WTC11 (cell line): Measurements from ENCODE around the gene SCYL3.

ENCODE experiments used
- MYBL2 ChIP-seq: sonication (generic); formaldehyde crosslinking; IDR thresholded peaks from 2 replicates; pipeline ENCODE4 v1.8.1; 2023; ENCODE audit warnings: mild to moderate bottlenecking, moderate library complexity, missing genetic modification reagents
- NFE2L1 ChIP-seq: sonication (generic); formaldehyde crosslinking; IDR thresholded peaks from 2 replicates; pipeline ENCODE4 v1.8.1; 2023; ENCODE audit warnings: missing genetic modification reagents
- NFYB ChIP-seq: sonication (generic); formaldehyde crosslinking; conservative IDR thresholded peaks from 2 replicates; pipeline ENCODE4 v1.8.0; 2022; ENCODE audit warnings: low read depth, missing genetic modification reagents
- NR3C1 ChIP-seq: sonication (generic); formaldehyde crosslinking; conservative IDR thresholded peaks from 2 replicates; pipeline ENCODE4 v1.8.1; 2023; ENCODE audit warnings: low read depth, mild to moderate bottlenecking, missing genetic modification reagents
- OVOL2 ChIP-seq: fragments of 250-450 bp; sonication (Bioruptor Pico); IDR thresholded peaks from 2 replicates; pipeline ENCODE4 v1.9.0; 2021; ENCODE audit warnings: mild to moderate bottlenecking, borderline replicate concordance
- TEAD4 ChIP-seq: sonication (generic); formaldehyde crosslinking; IDR thresholded peaks from 2 replicates; pipeline ENCODE4 v1.8.0; 2022; ENCODE audit warnings: mild to moderate bottlenecking, missing genetic modification reagents
- TF ChIP-seq, protein P1 (sequence below): fragments of 200-600 bp; IDR thresholded peaks from 2 replicates; pipeline ENCODE4 v1.8.0; 2022; ENCODE audit warnings: antibody characterized with exemption
- TF ChIP-seq, protein P2 (sequence below): sonication (generic); formaldehyde crosslinking; IDR thresholded peaks from 2 replicates; pipeline ENCODE4 v1.8.1; 2023; ENCODE audit warnings: mild to moderate bottlenecking, missing genetic modification reagents, moderate library complexity
- TF ChIP-seq, protein P3 (sequence below): sonication (generic); formaldehyde crosslinking; IDR thresholded peaks from 2 replicates; pipeline ENCODE4 v1.8.1; 2023; ENCODE audit warnings: mild to moderate bottlenecking, missing genetic modification reagents

DNA sequence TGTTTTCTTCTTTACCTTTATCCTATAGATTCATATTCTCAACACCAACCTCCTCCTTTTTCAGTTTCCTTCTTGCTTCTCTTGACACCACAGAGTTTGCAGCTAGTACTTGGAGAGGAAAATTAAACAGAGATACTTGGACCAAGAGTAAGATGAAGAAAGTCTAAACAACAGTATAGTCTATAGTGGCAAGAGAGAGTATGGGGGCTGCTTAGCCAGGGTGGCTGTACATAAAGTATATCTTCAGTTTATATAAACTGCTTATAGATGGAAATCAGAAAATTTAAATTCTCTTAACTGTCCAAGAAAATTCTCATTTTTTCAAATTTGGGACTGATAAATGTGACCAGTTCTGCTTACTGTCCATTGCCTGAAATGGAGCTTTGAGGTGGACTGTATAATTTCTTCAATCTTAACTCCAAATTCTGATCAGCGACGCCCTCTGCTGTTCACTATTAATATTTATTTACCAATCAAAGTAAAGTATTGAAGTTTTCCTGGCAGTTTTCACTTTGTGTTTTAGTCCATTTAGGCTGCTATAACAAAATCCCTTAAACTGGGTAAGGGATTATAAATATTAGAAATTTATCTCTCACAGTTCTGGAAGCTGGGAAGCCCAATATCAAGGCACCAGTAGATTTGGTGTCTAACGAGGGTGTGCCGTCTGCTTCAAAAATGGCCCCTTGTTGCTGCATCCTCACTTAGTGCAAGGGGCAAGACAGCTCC lies 84.2 kb downstream of the SCYL3 start:
- TF ChIP-seq, protein P1, sequence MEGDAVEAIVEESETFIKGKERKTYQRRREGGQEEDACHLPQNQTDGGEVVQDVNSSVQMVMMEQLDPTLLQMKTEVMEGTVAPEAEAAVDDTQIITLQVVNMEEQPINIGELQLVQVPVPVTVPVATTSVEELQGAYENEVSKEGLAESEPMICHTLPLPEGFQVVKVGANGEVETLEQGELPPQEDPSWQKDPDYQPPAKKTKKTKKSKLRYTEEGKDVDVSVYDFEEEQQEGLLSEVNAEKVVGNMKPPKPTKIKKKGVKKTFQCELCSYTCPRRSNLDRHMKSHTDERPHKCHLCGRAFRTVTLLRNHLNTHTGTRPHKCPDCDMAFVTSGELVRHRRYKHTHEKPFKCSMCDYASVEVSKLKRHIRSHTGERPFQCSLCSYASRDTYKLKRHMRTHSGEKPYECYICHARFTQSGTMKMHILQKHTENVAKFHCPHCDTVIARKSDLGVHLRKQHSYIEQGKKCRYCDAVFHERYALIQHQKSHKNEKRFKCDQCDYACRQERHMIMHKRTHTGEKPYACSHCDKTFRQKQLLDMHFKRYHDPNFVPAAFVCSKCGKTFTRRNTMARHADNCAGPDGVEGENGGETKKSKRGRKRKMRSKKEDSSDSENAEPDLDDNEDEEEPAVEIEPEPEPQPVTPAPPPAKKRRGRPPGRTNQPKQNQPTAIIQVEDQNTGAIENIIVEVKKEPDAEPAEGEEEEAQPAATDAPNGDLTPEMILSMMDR: peak; percentile 45
- TF ChIP-seq MYBL2 (CRISPR knock-in tag): no peak
- no peak for TF ChIP-seq NR3C1 (CRISPR knock-in tag)
- no peak for TF ChIP-seq OVOL2 (CRISPR knock-in tag)
- no peak for TF ChIP-seq NFE2L1
- TF ChIP-seq, protein P2, sequence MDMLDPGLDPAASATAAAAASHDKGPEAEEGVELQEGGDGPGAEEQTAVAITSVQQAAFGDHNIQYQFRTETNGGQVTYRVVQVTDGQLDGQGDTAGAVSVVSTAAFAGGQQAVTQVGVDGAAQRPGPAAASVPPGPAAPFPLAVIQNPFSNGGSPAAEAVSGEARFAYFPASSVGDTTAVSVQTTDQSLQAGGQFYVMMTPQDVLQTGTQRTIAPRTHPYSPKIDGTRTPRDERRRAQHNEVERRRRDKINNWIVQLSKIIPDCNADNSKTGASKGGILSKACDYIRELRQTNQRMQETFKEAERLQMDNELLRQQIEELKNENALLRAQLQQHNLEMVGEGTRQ: no peak
- TF ChIP-seq TEAD4 (CRISPR knock-in tag): no peak
- TF ChIP-seq NFYB: no peak
- TF ChIP-seq, protein P3, sequence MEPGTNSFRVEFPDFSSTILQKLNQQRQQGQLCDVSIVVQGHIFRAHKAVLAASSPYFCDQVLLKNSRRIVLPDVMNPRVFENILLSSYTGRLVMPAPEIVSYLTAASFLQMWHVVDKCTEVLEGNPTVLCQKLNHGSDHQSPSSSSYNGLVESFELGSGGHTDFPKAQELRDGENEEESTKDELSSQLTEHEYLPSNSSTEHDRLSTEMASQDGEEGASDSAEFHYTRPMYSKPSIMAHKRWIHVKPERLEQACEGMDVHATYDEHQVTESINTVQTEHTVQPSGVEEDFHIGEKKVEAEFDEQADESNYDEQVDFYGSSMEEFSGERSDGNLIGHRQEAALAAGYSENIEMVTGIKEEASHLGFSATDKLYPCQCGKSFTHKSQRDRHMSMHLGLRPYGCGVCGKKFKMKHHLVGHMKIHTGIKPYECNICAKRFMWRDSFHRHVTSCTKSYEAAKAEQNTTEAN (CRISPR knock-in tag): no peak
